GM12875 (cell line): Measurements from ENCODE around the gene ARMS2.

ENCODE experiments used
- H3K4me3 ChIP-seq: one replicate; pipeline ENCODE4 v1.5.1; 2011; ENCODE audit warnings: low read depth, low read length, control low read depth
- CTCF ChIP-seq: IDR thresholded peaks from 2 replicates; pipeline ENCODE4 v1.5.1; 2011; ENCODE audit warnings: low read depth, mild to moderate bottlenecking, control low read depth, inconsistent platforms, low read length, moderate library complexity, borderline replicate concordance; ENCODE audit not compliant: insufficient read depth

ARMS2 gene

GRCh38 chr10:122476333-122476695 lies 21.9 kb downstream of the ARMS2 start:
- no peak for TF ChIP-seq CTCF
- H3K4me3 ChIP-seq: no peak overlapping the region

DNA sequence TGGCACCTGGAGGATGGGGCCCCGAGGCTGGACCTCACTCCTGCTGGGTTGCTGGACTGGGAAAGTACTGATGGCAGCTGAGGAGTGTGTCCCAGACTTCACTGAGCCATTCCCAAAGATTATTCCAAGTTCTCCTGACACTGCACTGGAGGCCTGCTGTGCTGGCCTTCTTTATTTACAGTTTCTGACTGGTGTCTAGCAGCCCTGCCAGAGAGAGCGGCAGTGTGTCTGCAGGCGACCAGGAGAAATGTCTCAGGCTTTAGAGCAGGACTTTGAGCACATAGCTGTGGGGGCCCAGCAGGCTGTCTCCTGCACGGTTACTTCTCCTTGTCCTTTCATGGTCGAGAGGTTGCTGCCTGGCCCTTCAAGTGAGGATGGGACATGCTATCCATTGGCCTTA lies 23.0 kb downstream of the ARMS2 start:
- no peak overlapping the region for H3K4me3 ChIP-seq
- no peak for TF ChIP-seq CTCF

- H3K4me3 ChIP-seq: no peak overlapping the region
- no peak for TF ChIP-seq CTCF
Measured at GRCh38 chr10:122478971-122479370, 24.5 kb downstream of the ARMS2 start.

- no peak overlapping the region for H3K4me3 ChIP-seq
- no peak for TF ChIP-seq CTCF
Measured at GRCh38 chr10:122480146-122480833, 25.8 kb downstream of the ARMS2 start.

GRCh38 chr10:122481296-122482056 lies 27.0 kb downstream of the ARMS2 start:
- H3K4me3 ChIP-seq: no peak overlapping the region
- TF ChIP-seq CTCF: no peak

DNA sequence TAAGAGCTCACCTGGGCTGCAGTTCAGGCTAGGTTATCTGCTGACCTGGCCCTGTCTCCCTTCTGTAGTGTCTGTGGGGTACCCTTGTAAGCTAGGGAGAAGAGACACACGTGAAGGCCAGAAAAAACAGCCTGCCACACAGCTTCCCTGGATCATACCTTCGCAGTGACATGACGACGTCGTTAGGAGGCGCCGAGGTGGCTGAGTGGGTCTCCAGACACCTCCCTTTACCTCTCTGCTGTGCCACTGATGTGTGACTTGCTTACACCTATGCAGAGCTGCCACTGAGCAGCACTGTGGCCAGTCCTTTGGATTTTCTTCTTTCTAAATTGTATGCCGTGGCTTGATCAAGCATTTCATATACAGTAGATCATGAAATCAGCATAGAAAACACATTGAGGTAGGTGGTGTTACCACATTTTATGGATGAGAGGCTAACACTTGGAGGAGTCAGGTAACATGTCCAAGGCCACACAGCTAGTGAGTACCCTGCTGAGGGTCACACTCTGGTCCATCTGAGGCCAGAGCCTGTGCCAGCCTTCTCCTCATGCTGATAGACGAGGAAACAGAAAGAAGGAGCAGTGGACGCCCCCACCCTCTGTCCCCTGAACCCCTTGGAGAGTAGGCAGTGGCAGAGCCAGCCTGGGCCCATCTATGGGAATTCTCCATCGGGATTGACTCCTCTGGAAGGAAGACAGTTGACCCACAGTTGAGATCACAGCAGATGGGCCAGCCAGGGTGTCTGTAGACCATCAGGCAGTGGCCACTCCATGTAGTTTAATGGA lies 30.0 kb downstream of the ARMS2 start:
- no peak for TF ChIP-seq CTCF
- H3K4me3 ChIP-seq: no peak overlapping the region

GRCh38 chr10:122485670-122486069 lies 31.2 kb downstream of the ARMS2 start:
- H3K4me3 ChIP-seq: no peak overlapping the region
- no peak for TF ChIP-seq CTCF
